ENCODE results near the gene UBE2E3.
A peak's percentile ranks its signal among the peaks of the same experiment; 100 is the strongest.

- TF ChIP-seq CTCF (IDR thresholded peaks at IDR 0.05) (peak; percentile 60; the same call in 1 of the 2 replicates), POLR2AphosphoS5 (IDR thresholded peaks at IDR 0.05; ENCODE audit: low read depth, low read length) (no peak), REST (IDR thresholded peaks at IDR 0.05; ENCODE audit: insufficient read depth in 1 of 2, low read depth in 2 of 2, low read length in 1 of 2) (no peak), SIN3A (IDR thresholded peaks at IDR 0.05; ENCODE audit: borderline replicate concordance, insufficient read depth, low read depth, low read length) (no peak), TCF7L2 (IDR thresholded peaks at IDR 0.05; ENCODE audit: low read depth, low read length) (no peak)
Observed at GRCh38 chr2:180983468-180984242, 3.2 kb downstream of the UBE2E3 start.

Measured in Panc1 (cell line).